Glutamatergic neuron (in vitro differentiated cells): ENCODE results near the gene C1QL3. TPM values are rescaled to one million over a fixed set of nuclear protein-coding genes. Genes with fewer than 3 reads are reported as not detected.
A peak's percentile ranks its signal among the peaks of the same experiment; 100 is the strongest.

Experiments
- DNase-seq: peaks from one replicate; pipeline ENCODE4 v3.0.0; 2022
- H3K27ac Mint-ChIP-seq: one replicate; pipeline ENCODE4 v1.8.0; 2020; ENCODE audit warnings: mild to moderate bottlenecking, mixed read lengths, inconsistent platforms; ENCODE audit not compliant: unreplicated experiment
- H3K27me3 Mint-ChIP-seq: one replicate; pipeline ENCODE4 v1.8.0; 2020; ENCODE audit warnings: mild to moderate bottlenecking, moderate library complexity, mixed read lengths, inconsistent platforms; ENCODE audit not compliant: unreplicated experiment
- H3K36me3 Mint-ChIP-seq: one replicate; pipeline ENCODE4 v1.8.0; 2020; ENCODE audit warnings: mild to moderate bottlenecking, mixed read lengths, inconsistent platforms; ENCODE audit not compliant: unreplicated experiment
- H3K4me1 Mint-ChIP-seq: one replicate; pipeline ENCODE4 v1.8.0; 2020; ENCODE audit warnings: mild to moderate bottlenecking, low read depth, mixed read lengths, inconsistent platforms; ENCODE audit not compliant: unreplicated experiment
- H3K4me3 Mint-ChIP-seq: one replicate; pipeline ENCODE4 v1.8.0; 2020; ENCODE audit warnings: mild to moderate bottlenecking, mixed read lengths, inconsistent platforms; ENCODE audit not compliant: unreplicated experiment
- H3K9me3 Mint-ChIP-seq: one replicate; pipeline ENCODE4 v1.8.0; 2020; ENCODE audit warnings: mild to moderate bottlenecking, moderate library complexity, mixed read lengths, inconsistent platforms; ENCODE audit not compliant: unreplicated experiment
- total RNA-seq: library from RNA; stranded (reverse); fragmentation: NEBNext Ultra II Directional; extraction: Animal tissue kit (Norgen Biotek cat#: 25700); gene quantifications from one replicate; pipeline ENCODE4 v1.2.1, GENCODE V29; 2021; ENCODE audit not compliant: unreplicated experiment
- TF ChIP-seq, protein P1 (sequence below): fragments of 200-600 bp; sonication (generic); IDR thresholded peaks from one replicate; pipeline ENCODE4 v1.5.0; 2021; ENCODE audit not compliant: partially characterized antibody, unreplicated experiment

The C1QL3 gene
- total RNA-seq, 1 donor from 2014 or later: not detected

- TF ChIP-seq, protein P1, sequence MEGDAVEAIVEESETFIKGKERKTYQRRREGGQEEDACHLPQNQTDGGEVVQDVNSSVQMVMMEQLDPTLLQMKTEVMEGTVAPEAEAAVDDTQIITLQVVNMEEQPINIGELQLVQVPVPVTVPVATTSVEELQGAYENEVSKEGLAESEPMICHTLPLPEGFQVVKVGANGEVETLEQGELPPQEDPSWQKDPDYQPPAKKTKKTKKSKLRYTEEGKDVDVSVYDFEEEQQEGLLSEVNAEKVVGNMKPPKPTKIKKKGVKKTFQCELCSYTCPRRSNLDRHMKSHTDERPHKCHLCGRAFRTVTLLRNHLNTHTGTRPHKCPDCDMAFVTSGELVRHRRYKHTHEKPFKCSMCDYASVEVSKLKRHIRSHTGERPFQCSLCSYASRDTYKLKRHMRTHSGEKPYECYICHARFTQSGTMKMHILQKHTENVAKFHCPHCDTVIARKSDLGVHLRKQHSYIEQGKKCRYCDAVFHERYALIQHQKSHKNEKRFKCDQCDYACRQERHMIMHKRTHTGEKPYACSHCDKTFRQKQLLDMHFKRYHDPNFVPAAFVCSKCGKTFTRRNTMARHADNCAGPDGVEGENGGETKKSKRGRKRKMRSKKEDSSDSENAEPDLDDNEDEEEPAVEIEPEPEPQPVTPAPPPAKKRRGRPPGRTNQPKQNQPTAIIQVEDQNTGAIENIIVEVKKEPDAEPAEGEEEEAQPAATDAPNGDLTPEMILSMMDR: no peak
- no peak for DNase-seq
- Mint-ChIP-seq H3K27ac (no peak overlapping the region), H3K36me3 (no peaks in the 10 kb centered on the region), H3K4me3 (no peak overlapping the region), H3K4me1 (peaks cover 2% of the 10 kb centered on the region), H3K9me3 (no peaks in the 10 kb centered on the region), H3K27me3 (peaks cover 1% of the 10 kb centered on the region)
Measured at GRCh38 chr10:16536155-16536554, 14.5 kb upstream of the C1QL3 start.

GRCh38 chr10:16529853-16530252, 8.2 kb upstream of the C1QL3 start:
- DNase-seq: no peak
- H3K36me3 Mint-ChIP-seq: no peaks in the 10 kb centered on the region
- TF ChIP-seq, protein P1: no peak
- no peak overlapping the region for H3K27ac Mint-ChIP-seq
- H3K4me3 Mint-ChIP-seq: no peak overlapping the region
- H3K9me3 Mint-ChIP-seq: peaks cover 2% of the 10 kb centered on the region
- H3K4me1 Mint-ChIP-seq: peaks cover 4% of the 10 kb centered on the region
- peaks cover 2% of the 10 kb centered on the region for H3K27me3 Mint-ChIP-seq

GRCh38 chr10:16527452-16527851, 5.8 kb upstream of the C1QL3 start:
- TF ChIP-seq, protein P1: no peak
- peaks cover 4% of the 10 kb centered on the region for H3K27me3 Mint-ChIP-seq
- no peak overlapping the region for H3K4me3 Mint-ChIP-seq
- no peak for DNase-seq
- peaks cover 2% of the 10 kb centered on the region for H3K9me3 Mint-ChIP-seq
- peaks cover 4% of the 10 kb centered on the region for H3K4me1 Mint-ChIP-seq
- H3K27ac Mint-ChIP-seq: no peak overlapping the region
- H3K36me3 Mint-ChIP-seq: no peaks in the 10 kb centered on the region

- Mint-ChIP-seq H3K36me3 (no peaks in the 10 kb centered on the region), H3K9me3 (peaks cover 6% of the 10 kb centered on the region), H3K4me3 (no peak overlapping the region), H3K27ac (no peak overlapping the region), H3K4me1 (peaks cover 3% of the 10 kb centered on the region), H3K27me3 (peaks cover 15% of the 10 kb centered on the region)
- peak; percentile 75 for DNase-seq
- TF ChIP-seq, protein P1: peak; percentile 12
Measured at GRCh38 chr10:16520900-16521299, 779 bp downstream of the C1QL3 start.

DNA sequence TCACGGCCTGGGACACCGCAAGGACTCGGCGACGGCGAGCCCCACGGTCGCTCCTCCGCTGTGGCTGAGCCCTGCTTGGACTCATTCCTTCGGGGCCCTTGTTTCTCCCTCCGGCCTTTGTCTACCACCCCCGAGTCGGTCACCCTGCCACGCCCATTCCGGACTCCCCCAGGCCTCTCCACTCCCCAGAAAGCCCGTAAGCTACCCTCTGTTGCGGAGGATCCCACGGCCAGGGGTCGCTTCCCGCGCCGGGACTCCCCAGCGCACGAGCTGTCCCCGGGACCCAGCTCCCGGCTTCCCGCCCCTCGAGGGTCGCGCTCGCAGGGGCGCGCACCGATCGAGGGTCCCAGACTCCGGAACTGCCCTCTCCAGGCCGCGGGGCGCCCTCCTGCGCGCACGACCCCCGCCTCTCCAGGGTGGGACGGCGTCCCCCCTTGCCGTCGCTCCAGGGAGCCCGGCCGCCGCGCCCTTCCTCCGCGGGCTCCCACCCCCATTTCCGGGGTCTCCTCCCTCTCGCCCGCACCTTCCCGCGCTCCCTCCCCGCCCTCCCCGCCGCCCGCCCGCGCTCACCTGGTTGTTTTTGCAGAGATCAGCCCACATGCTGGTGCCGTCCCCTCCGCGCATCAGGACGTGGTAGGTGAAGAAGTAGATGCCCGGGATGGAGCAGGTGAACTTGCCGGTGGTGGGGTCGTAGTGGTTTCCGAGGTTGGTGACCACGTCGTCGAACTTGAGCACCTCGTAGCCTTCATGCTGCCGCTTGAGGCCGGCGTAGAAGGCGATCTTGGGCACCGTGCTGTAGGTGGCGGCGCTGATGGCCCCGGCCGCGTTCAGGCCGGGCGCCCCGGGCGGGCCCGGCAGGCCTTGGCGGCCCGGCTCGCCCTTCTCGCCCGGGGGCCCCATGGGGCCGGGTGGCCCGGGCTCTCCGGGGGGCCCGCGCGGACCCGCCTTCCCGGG, 1.5 kb downstream of the C1QL3 start:
- Mint-ChIP-seq H3K27me3 (peaks cover 15% of the 10 kb centered on the region), H3K36me3 (no peaks in the 10 kb centered on the region), H3K4me1 (peaks cover 3% of the 10 kb centered on the region), H3K27ac (no peak overlapping the region), H3K9me3 (peaks cover 6% of the 10 kb centered on the region), H3K4me3 (peak overlapping the region; percentile 85)
- peak; percentile 19 for DNase-seq
- TF ChIP-seq, protein P1: no peak
